ENCODE measurements around the gene VEGFD.

VEGFD gene, protein sequence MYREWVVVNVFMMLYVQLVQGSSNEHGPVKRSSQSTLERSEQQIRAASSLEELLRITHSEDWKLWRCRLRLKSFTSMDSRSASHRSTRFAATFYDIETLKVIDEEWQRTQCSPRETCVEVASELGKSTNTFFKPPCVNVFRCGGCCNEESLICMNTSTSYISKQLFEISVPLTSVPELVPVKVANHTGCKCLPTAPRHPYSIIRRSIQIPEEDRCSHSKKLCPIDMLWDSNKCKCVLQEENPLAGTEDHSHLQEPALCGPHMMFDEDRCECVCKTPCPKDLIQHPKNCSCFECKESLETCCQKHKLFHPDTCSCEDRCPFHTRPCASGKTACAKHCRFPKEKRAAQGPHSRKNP

DNA sequence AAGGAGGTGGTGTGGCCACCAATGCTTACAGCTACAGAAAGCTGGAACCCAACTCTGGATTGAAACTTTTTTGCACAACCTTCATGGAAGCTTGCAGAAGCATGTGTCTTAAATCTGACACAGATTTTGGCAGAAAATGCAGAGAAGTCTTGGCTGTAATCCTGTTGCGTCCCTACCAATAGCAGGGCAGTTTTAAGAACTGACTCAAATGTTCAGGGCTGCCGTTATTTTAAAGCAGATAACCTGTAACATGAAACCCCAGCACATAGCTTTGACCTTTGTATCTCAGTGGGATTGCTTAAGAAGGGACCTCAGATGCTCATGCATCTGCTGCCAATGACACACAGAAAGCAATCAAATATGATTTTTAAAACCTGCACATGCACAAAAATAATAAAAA lies at the start of gene VEGFD:
Gene VEGFD (minus strand): TSS at position 110 of the 400 bp plus-strand sequence. CDS start 467 bp downstream, outside the sequence.
- no peak for FAIRE-seq

DNA sequence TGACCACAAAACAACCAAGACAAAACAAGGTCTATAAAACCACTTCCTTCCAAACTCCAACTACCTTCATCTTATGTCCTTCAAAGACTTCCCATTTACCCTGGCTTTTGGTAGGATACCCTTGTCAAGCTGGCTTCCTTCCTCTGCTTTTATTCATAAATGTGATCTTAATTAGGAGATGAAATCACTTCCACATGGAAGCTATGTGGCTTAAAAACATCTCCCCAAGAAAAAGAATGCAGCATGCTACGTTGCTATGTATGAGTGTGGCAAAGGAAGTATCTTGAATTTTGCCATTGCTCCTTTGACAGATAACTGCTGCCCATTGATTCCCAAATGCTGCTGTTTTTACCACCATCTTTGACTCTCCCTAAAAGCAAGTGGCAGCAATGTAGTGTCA lies 46.4 kb upstream of the VEGFD start:
- DNase-seq (ENCODE audit: low spot score) (no peak), FAIRE-seq (no peak)

More for the DNA sequence above, at the start of gene VEGFD:
- no peak for DNase-seq (ENCODE audit: low spot score)

DNA sequence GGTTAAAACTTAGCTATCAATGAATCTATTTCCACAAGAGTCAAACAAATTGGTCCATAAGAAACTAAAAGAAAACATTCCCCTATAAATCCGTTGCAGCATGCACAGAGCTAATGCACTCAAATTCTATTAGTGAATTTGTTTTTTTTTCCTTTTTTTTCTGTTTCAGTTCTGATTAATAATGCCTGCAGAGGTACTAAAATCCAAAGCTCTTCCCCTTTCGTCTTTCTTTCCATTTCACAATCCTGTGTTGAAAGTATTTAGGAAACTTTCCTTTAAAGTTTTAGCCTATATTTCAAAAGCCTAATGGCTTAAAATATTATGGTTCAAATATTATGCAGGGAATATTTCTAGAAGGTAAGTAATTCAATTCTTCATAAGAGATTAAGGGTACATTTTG lies 45.9 kb upstream of the VEGFD start:
- no peak for DNase-seq (ENCODE audit: low spot score)
- no peak for FAIRE-seq

DNA sequence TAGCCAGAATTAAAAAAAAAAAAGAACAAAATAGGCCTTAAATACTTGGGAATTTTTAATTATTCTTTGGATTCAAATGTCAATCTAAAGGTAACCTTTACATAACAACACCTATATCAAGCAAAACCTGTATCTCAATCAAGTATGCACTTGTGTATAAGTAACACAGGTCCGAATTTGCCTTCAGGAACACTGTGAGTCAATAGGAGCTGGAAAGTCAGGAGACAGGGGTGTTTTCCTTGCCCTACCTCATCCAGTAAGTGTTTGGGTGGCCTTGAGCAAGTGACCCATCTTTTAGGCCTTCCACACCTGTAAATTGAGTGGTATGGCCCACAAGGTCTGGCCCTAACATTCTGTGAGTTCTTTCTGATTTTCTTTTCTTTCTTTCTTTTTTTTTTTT lies 40.8 kb upstream of the VEGFD start:
- DNase-seq (ENCODE audit: low spot score), result no peak
- no peak for FAIRE-seq

DNA sequence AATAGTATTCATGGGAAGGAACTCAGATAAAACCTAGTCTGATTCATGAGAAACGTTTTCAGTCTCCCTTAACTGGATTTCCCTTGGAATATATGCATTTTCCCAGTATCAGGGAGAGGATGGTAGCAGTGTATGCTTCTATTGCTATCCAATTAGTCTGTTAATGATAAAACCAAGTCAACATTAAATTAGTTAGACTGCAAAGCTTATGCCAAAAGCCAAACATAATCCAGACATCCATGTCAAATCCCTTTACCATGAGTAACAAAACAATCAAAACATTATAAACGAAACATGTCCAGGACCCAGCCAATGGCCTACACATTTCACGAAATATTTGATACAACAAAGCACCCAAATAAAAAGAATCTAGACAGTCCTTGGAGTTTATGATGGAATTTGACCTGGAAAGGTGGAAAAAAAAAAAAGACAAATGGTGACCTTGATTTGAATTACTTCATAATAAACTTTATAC lies 34.5 kb upstream of the VEGFD start:
- FAIRE-seq (no peak), DNase-seq (ENCODE audit: low spot score) (no peak)

DNA sequence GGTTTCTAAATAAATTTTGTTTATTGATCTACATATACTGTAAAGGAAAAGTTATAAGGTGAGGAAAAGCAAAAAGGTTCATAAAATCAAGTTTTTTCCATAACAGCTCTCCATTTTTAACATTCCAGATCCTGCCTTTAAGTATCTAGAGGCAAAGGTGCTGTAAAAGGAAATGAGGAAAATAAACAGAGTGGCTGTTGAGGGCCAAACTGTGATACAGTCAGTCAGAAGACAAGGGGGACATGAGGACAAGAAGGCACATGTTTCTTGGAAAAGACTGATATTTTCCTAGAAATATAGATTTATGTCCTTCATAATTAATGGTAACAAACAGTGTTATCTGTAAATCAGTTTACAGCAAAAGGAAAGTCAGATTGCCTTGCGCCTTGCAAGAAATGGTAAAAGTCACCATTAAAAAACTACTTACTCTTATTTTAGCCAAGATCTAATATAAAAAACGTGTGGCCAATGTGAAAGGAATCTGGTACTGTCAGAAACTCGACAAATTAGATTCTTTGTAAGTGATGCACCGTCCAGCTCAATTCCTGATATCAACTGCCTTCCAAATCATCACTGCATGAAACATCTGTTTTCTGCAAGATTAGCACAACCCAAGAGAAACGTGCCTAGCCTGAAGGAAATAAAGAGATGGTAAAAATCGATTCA lies 34.0 kb upstream of the VEGFD start:
- FAIRE-seq (no peak), DNase-seq (ENCODE audit: low spot score) (no peak)

DNA sequence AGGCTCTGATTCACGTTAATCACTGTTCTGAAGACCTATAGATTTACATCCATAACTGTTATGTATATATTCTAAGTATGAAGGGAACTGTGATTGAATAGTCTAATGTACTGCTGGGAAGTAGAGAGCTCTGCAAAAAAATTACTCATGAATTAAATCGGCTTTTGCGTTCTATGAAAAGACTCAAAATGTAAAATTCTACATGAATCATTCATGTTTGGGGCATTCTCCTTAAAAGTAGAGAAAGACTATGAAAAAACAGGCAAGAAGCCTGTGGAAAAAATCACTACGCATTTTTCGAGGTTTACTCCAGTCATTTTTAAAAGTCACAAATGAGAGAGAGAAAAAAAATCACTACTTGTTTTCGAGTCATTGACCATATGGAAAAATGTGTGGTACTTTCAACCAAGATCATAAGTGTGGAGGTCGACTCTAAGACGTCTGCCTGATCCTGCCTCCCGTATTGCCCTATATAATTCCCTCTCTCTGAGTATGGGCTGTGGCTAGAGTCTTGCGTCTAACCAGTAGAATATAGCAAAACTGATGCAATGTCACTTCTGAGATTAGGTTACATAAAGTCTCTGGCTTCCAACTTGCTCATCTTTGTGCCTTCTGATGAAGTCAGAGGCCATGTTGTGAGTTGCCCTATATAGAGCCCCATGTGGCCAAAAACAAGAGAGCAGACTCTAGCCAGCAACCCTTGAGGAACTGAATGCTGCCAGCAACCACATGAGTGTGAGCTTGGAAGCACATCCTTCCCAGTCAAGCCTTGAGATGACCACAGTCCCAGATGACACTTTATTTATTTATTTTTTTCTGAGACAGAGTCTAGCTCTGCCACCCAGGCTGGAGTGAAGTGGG lies 32.1 kb upstream of the VEGFD start:
- FAIRE-seq (no peak), DNase-seq (ENCODE audit: low spot score) (no peak)

DNA sequence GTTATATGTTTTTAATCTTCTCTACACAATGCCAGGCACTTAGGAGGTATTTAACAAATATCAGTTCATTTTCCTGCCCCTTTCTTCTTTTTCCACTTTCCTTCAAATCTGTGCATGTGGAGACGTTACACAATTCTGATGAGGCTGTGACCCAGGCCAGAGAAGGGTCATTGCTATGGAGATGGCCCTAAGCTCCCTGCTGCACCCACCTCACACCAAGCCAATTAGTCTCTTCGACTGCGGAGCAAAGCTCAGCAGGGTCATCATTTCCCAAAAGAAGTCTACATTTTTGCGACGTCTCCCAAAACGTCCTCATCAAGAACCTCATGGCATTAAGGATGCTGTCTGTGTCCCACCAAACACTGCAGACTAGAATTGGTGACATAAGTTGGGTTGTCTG lies 28.9 kb upstream of the VEGFD start:
- FAIRE-seq (no peak), DNase-seq (ENCODE audit: low spot score) (no peak)

DNA sequence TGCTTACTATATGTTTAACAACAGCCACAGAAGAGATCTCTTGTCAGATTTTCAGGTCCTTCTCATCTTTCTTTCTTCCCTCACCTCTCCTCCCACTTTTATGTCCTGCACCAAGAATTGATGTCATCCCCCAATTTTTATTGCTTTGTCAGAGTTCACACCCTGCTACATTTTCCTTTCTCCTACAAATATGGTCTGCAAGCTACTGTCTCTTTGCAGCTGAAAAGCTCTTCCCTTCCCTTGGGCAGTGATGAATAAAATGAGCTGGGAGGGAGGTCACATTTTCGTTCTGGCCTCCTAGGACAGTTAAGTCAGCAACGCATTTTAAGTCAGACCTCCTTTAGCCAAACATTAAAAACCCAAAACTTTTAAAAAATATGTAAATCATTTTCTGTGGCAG lies 26.7 kb upstream of the VEGFD start:
- no peak for FAIRE-seq
- DNase-seq (ENCODE audit: low spot score), result no peak

DNA sequence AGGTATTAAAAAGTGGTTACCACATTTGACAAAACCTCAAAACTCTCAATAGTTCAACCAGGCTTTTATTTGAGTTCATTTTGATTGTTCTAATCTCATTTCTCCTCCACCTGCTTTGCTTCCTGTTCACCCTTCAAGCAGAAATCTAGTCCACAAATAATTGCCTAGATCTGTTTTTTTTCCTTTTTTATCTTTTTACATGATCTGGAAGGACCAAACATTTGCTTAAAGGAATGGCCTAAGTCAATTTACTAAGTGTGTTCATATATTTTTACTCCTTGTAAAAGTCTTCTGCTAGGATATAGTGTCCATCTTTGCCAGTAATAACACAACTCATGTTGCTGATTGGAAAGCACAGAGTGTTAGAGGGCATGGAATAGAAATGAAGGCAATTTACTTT lies 26.2 kb upstream of the VEGFD start:
- FAIRE-seq (no peak), DNase-seq (ENCODE audit: low spot score) (no peak)

DNA sequence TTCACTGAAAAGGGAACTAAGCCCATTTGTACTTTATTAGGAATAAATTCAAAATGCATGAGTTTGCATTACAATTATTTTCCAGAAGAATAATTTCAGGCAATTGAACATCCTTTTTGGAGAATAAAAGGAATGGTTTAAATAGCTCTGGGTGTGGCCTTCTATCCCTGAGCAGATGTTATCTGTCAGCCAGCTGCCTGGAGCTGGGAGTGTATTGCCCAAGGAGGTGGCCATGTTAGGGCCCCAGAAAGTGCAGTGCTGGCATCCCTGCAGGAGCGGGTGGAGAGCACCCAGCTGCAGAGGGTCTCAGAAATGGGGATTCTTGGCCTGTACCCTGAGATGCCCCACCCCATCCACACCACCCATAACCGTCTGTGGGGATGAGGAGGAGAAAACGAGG lies 21.6 kb upstream of the VEGFD start:
- DNase-seq (ENCODE audit: low spot score) (no peak), FAIRE-seq (no peak)

DNA sequence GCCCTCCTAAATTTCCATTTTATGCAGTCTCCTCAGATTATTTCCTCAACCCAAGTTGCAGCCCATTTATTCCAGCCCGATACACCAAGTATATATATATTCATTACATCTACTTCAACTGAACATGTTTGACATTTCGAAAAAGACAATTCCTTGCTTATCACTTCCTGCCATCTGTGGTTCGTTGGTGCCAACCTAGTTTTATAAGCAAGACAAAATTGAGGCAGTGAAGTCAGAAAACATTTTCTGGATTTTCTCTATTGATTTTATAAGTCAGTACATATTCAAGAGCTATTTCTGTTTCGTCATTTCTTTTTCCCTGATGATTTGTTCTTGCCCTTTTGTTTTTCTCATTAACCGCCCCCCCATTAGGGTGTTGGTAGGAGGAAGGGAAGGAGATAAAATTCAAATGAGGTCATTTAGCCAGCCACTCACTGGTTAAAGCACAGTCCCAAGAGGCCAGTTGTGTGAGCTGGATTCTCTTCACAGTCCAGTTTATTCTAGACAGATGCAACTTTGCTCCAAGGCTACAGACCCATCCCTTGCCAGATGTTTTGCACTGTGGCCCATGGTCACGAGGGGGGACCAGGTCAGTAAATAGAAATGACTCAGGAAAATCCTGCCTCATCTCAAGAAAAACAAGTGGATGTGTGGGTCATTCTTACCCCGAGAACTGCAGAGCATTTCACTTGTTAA lies 20.3 kb upstream of the VEGFD start:
- FAIRE-seq (no peak), DNase-seq (ENCODE audit: low spot score) (no peak)

DNA sequence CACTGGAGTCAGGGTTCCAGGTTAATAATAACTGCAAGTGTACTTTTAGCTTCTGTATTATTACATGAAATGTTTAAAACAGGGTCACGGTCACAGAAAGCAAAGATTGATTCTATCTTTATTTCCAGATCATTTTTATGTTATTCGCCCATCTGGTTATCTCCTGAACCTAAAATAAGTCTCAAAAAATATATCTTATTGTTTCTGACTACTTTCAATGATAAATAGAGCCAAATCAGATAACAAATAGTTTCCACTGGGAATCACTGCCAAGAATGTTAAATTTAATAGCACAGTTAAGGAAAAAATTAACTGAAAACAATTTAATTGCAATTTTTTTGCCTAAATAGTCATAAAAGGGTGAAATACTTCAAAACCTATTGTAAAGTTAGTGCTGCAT lies 17.2 kb upstream of the VEGFD start:
- no peak for FAIRE-seq

DNA sequence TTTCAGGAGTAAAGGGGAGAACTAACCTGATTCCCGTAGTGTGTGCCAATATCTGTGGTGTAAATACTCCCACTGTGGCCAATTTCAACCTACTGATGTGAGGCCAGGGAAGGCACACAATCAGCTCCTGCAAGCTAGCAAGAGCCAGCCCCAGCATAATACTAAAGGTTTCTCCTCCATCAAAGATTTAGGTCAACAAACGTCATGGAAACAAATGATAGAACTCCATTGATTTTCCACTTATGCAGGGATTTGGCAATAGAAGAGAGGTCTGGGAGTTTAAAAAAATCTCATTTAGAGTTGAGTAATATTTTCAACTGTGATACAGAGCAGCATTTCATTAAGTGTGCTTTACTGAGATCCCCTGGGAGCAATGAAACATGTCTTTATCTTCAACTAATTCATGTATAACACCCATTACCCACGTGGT lies 15.8 kb upstream of the VEGFD start:
- FAIRE-seq, result no peak
- no peak for DNase-seq (ENCODE audit: low spot score)

More for the DNA sequence above, 17.2 kb upstream of the VEGFD start:
- no peak for DNase-seq (ENCODE audit: low spot score)

DNA sequence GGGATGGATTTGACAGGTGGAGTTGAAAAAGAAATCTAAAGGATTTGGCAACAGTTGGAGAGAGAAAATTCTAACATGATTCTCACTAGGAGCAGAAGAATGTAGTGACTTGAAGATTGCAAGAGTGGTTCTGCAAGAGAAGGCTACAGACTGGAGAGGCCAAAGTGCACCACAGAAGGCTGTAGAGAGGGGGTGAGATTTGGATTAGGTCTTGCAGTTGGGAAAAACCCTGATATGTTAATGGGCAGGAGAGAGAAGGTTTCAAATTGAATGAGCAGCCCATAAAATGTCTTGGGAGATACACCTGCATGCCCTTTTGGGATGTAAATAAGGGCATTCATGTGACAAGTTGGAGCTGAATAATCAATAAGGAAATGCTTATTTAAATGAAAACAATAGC lies 14.7 kb upstream of the VEGFD start:
- no peak for DNase-seq (ENCODE audit: low spot score)
- FAIRE-seq, result no peak

DNA sequence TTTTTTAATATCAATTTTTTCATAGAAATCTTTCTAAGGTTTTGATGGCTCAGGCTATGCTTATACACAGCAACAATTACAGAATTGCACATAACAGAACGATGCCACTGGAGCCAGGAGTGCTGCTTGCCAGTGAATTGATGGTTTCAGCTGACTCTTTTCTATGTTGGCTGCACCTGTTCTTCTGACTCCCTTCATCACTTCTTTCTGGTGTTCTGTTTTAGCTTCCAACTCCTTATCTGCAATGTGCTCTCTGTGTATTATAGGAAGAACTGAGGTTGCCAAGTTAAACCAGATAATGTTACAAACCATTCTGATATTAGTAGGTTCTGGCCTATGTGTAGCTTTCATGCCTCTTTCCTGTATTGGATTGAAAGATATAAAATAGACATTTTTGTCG lies 11.6 kb upstream of the VEGFD start:
- no peak for FAIRE-seq

DNA sequence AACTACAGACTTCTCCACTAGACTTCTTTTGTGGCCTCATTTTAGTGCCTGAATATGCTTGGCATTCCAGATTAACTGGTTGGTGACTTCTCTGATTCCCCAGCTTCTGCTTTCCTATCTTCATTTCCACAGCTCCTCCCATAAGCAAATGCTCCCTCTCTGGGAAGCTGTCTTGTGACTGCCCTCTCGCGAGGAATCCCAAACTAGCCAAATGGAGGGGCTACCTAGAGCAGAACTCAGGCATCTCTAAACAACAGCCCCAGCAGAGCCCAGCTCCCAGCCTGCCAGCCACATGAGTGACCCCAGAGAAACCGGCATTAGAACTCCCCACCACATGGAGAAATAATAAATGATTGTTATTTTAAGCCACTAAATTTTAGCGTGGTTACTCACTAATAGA lies 7.6 kb upstream of the VEGFD start:
- no peak for FAIRE-seq
- no peak for DNase-seq (ENCODE audit: low spot score)

More for the DNA sequence above, 11.6 kb upstream of the VEGFD start:
- DNase-seq (ENCODE audit: low spot score), result no peak

DNA sequence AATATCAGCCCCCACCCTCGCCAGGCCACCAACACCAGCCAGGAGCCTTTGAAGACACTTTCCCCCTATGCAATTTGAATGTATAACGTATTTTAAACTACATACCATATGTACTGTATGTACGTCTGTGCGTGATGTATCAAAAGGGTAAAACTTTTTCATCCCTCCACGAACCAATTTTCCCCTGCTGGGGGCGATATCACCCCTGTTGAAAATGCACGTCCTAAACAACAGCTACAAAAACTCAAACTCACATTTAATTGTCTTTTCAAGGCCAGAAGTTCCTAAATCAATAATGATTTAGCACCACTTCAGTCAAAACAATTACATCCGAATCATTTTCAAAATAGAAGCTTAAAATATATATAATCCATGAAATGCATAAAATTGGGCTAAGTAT lies 1.4 kb downstream of the VEGFD start:
- DNase-seq (ENCODE audit: low spot score), result no peak
- FAIRE-seq, result no peak

DNA sequence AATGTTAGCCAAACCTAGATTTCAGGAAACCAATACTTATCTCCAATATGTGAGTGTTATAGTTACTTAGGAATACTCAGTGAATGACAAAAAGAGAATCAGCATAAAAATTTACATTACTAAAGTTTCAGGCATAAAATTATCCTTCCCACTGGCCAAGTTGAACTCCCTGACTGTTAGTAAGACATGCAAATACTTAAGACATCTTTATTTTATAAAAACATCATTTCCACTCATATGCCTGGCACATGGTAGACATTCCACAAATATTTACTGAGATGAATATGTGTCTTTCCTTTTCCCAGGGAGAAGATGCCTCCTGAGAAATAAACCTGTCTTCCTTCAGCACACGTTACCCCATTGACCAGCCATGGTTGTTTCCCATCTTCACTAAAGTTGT lies 7.3 kb downstream of the VEGFD start:
- no peak for DNase-seq (ENCODE audit: low spot score)
- FAIRE-seq, result no peak

DNA sequence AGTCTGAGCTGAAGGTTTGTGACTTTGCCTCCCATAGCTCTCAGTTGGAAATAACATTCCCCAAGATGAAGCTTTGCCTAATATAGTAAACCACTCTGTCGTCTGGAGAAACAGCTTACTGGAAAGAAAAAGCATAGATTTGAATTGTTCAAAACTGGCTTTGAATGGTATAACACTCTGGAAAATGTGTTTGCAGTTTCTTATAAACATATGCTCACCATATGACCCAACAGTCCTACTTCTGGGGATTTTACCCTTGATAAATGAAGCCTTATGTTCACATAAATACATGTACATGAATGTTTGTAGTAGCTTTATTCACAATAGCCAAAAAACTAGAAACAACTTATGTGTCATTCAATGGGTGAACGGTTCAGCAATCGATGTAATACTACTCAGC lies 10.2 kb downstream of the VEGFD start:
- no peak for FAIRE-seq
- no peak for DNase-seq (ENCODE audit: low spot score)
